GM12878 (cell line): ENCODE data around the gene DPP3. TPM values are rescaled to one million over a fixed set of nuclear protein-coding genes. Genes with fewer than 3 reads are reported as not detected.

Source experiments
- BMI1 ChIP-seq: fragments of 450-650 bp; IDR thresholded peaks from 2 replicates; pipeline ENCODE4 v1.6.1; 2016; ENCODE audit warnings: mild to moderate bottlenecking, moderate library complexity, borderline replicate concordance
- DPF2 ChIP-seq: fragments of 450-650 bp; IDR thresholded peaks from 2 replicates; pipeline ENCODE4 v1.6.1; 2017; ENCODE audit warnings: mild to moderate bottlenecking
- IRF3 ChIP-seq: fragments of 450-650 bp; IDR thresholded peaks from 2 replicates; pipeline ENCODE4 v1.6.1; 2014; ENCODE audit warnings: mild to moderate bottlenecking
- KAT2A ChIP-seq: conservative IDR thresholded peaks from 2 replicates; pipeline ENCODE4 v1.6.1; 2011; ENCODE audit warnings: low read depth, low read length; ENCODE audit not compliant: control insufficient read depth
- LARP7 ChIP-seq: fragments of 450-650 bp; IDR thresholded peaks from 2 replicates; pipeline ENCODE4 v1.6.1; 2017; ENCODE audit warnings: mild to moderate bottlenecking
- MEF2B ChIP-seq: fragments of 450-650 bp; IDR thresholded peaks from 2 replicates; pipeline ENCODE4 v1.6.1; 2018; ENCODE audit warnings: mild to moderate bottlenecking, moderate library complexity; ENCODE audit not compliant: partially characterized antibody, poor library complexity, severe bottlenecking
- MYC ChIP-seq: IDR thresholded peaks from 2 replicates; pipeline ENCODE4 v1.6.1; 2011; ENCODE audit warnings: mild to moderate bottlenecking, low read length, moderate library complexity, inconsistent platforms; ENCODE audit not compliant: insufficient read depth, insufficient replicate concordance, insufficient read length, severe bottlenecking
- NR2C2 ChIP-seq: IDR thresholded peaks from 2 replicates; pipeline ENCODE4 v1.6.1; 2011; ENCODE audit warnings: borderline replicate concordance, low read depth; ENCODE audit not compliant: control insufficient read depth, insufficient read length
- SKIL ChIP-seq: fragments of 450-650 bp; IDR thresholded peaks from 2 replicates; pipeline ENCODE4 v1.6.1; 2017; ENCODE audit warnings: mild to moderate bottlenecking, low read depth, inconsistent platforms; ENCODE audit not compliant: poor library complexity, severe bottlenecking
- SMAD5 ChIP-seq: IDR thresholded peaks from 2 replicates; pipeline ENCODE4 v1.6.1; 2016; ENCODE audit warnings: antibody characterized with exemption, low read depth
- SREBF1 ChIP-seq: IDR thresholded peaks from 2 replicates; pipeline ENCODE4 v1.6.1; 2012; ENCODE audit warnings: mild to moderate bottlenecking, low read length
- ZSCAN29 ChIP-seq: fragments of 450-650 bp; IDR thresholded peaks from 2 replicates; pipeline ENCODE4 v1.6.1; 2017; ENCODE audit warnings: mild to moderate bottlenecking, moderate library complexity
- polyA plus RNA-seq, 11 experiments: library from polyadenylated mRNA; depleted of rRNA in 4 of 11; unstranded in 6 of 11; stranded (reverse) in 5 of 11; fragments of >200 nt; fragmentation: Nextera tagmentation in 4 of 11; fragmentation: Illumina TruSeq in 1 of 11; extraction: Ambion mirVana in 4 of 11; extraction: Trizol in 1 of 11; gene quantifications; 1 replicate in 1 of 11; 2 replicates in 10 of 11; pipeline versions ENCODE4 v1.2.1 to v1.2.3, GENCODE V29; 2011 to 2016; ENCODE audit warnings: inconsistent platforms in 2 of 11, missing spikeins in 2 of 11, low read depth in 1 of 11
- total RNA-seq, 4 experiments: library from RNA; depleted of rRNA in 3 of 4; stranded (reverse); fragments of >200 nt in 3 of 4; fragmentation: Illumina TruSeq in 1 of 4; extraction: Trizol in 1 of 4; gene quantifications; 2 replicates each; pipeline versions ENCODE4 v1.2.1 to v1.2.3, GENCODE V29; 2013 to 2021
- TF ChIP-seq, protein P1 (sequence below): fragments of 450-650 bp; formaldehyde crosslinking; IDR thresholded peaks from 2 replicates; pipeline ENCODE4 v1.5.0; 2022; ENCODE audit warnings: mild to moderate bottlenecking, missing genetic modification characterization
- TF ChIP-seq, protein P2 (sequence below): IDR thresholded peaks from 2 replicates; pipeline ENCODE4 v1.6.1; 2012; ENCODE audit warnings: low read depth, low read length, improper control_type of control experiment
- TF ChIP-seq, protein P3 (sequence below): IDR thresholded peaks from 2 replicates; pipeline ENCODE4 v1.6.1; 2012; ENCODE audit warnings: low read length, inconsistent platforms
- TF ChIP-seq, protein P4 (sequence below): IDR thresholded peaks from 2 replicates; pipeline ENCODE4 v1.6.1; 2011; ENCODE audit warnings: borderline replicate concordance, low read depth, mild to moderate bottlenecking, moderate library complexity, low read length; ENCODE audit not compliant: insufficient read depth, poor library complexity, severe bottlenecking
- TF ChIP-seq, protein P5 (sequence below): fragments of 450-650 bp; IDR thresholded peaks from 2 replicates; pipeline ENCODE4 v1.6.1; 2017; ENCODE audit warnings: borderline replicate concordance

Gene DPP3
- total and polyA plus RNA-seq, 10 of the 15 experiments (the other 5 are each of a cell fraction or from before 2014, with no cell fraction given), result 6.0 to 117 (median 78.1) TPM

DNA sequence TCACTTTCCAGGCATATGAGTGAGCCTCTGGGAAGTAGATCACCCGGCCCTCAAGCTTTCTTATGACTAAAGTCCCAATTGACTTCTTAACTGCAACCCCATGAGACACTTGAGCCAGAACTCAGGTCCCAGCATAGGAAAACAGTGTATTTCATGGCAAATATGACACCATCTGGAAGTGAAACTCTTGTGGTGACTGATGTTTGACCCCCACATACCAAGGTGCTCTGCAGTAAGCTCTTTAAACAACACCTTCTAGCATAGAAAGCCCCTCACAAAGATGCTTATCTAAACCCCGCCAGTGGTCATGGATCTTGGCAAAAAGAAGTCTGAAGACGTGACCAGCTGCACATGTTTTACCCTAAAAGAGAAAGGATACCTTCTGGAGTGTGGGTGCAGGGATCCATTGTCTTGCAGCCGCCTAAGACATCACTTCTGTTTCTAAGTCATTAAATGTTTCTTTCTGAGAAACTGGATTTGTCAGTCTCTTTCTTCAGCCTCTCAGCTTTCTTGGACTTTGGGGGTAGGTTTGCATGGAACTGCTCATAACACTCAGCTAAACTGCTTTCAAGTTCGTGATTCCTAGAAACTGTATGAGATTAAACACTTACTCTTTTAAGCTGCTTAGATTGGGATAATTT, 21.0 kb upstream of the DPP3 start (continued):
- TF ChIP-seq, protein P1, sequence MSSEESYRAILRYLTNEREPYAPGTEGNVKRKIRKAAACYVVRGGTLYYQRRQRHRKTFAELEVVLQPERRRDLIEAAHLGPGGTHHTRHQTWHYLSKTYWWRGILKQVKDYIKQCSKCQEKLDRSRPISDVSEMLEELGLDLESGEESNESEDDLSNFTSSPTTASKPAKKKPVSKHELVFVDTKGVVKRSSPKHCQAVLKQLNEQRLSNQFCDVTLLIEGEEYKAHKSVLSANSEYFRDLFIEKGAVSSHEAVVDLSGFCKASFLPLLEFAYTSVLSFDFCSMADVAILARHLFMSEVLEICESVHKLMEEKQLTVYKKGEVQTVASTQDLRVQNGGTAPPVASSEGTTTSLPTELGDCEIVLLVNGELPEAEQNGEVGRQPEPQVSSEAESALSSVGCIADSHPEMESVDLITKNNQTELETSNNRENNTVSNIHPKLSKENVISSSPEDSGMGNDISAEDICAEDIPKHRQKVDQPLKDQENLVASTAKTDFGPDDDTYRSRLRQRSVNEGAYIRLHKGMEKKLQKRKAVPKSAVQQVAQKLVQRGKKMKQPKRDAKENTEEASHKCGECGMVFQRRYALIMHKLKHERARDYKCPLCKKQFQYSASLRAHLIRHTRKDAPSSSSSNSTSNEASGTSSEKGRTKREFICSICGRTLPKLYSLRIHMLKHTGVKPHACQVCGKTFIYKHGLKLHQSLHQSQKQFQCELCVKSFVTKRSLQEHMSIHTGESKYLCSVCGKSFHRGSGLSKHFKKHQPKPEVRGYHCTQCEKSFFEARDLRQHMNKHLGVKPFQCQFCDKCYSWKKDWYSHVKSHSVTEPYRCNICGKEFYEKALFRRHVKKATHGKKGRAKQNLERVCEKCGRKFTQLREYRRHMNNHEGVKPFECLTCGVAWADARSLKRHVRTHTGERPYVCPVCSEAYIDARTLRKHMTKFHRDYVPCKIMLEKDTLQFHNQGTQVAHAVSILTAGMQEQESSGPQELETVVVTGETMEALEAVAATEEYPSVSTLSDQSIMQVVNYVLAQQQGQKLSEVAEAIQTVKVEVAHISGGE (CRISPR knock-in tag), result no peak
- no peak for TF ChIP-seq BMI1
- TF ChIP-seq, protein P2, sequence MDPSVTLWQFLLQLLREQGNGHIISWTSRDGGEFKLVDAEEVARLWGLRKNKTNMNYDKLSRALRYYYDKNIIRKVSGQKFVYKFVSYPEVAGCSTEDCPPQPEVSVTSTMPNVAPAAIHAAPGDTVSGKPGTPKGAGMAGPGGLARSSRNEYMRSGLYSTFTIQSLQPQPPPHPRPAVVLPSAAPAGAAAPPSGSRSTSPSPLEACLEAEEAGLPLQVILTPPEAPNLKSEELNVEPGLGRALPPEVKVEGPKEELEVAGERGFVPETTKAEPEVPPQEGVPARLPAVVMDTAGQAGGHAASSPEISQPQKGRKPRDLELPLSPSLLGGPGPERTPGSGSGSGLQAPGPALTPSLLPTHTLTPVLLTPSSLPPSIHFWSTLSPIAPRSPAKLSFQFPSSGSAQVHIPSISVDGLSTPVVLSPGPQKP, result no peak
- TF ChIP-seq, protein P3, sequence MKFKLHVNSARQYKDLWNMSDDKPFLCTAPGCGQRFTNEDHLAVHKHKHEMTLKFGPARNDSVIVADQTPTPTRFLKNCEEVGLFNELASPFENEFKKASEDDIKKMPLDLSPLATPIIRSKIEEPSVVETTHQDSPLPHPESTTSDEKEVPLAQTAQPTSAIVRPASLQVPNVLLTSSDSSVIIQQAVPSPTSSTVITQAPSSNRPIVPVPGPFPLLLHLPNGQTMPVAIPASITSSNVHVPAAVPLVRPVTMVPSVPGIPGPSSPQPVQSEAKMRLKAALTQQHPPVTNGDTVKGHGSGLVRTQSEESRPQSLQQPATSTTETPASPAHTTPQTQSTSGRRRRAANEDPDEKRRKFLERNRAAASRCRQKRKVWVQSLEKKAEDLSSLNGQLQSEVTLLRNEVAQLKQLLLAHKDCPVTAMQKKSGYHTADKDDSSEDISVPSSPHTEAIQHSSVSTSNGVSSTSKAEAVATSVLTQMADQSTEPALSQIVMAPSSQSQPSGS, result no peak
- no peak for TF ChIP-seq SKIL
- TF ChIP-seq KAT2A, result no peak
- no peak for TF ChIP-seq LARP7
- TF ChIP-seq NR2C2, result no peak
- TF ChIP-seq SREBF1, result no peak
- TF ChIP-seq, protein P4, sequence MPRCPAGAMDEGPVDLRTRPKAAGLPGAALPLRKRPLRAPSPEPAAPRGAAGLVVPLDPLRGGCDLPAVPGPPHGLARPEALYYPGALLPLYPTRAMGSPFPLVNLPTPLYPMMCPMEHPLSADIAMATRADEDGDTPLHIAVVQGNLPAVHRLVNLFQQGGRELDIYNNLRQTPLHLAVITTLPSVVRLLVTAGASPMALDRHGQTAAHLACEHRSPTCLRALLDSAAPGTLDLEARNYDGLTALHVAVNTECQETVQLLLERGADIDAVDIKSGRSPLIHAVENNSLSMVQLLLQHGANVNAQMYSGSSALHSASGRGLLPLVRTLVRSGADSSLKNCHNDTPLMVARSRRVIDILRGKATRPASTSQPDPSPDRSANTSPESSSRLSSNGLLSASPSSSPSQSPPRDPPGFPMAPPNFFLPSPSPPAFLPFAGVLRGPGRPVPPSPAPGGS, result no peak
- TF ChIP-seq MEF2B, result peak; percentile 88
- TF ChIP-seq DPF2, result 0 out of 2 replicates have a peak, but pooled peaks have one; percentile 36
- TF ChIP-seq, protein P5, sequence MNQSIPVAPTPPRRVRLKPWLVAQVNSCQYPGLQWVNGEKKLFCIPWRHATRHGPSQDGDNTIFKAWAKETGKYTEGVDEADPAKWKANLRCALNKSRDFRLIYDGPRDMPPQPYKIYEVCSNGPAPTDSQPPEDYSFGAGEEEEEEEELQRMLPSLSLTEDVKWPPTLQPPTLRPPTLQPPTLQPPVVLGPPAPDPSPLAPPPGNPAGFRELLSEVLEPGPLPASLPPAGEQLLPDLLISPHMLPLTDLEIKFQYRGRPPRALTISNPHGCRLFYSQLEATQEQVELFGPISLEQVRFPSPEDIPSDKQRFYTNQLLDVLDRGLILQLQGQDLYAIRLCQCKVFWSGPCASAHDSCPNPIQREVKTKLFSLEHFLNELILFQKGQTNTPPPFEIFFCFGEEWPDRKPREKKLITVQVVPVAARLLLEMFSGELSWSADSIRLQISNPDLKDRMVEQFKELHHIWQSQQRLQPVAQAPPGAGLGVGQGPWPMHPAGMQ, result no peak
- no peak for TF ChIP-seq MYC
- no peak for TF ChIP-seq ZSCAN29
- no peak for TF ChIP-seq IRF3
- no peak for TF ChIP-seq SMAD5
